Spleen (tissue), 11 donors: ENCODE measurements around the gene APOBEC3B. TPM values are rescaled to one million over a fixed set of nuclear protein-coding genes. Genes with fewer than 3 reads are reported as not detected.
A peak's percentile ranks its signal among the peaks of the same experiment; 100 is the strongest.
"Not testable (repeated sequence)": the region's sequence is repeated elsewhere in the genome, so short reads cannot be mapped to it uniquely, and the experiment has no call there.

Source experiments
- DNase-seq: peaks from one replicate; pipeline ENCODE4 v3.0.0-alpha.2; 2020
- H3K27ac ChIP-seq, 8 donors: fragments of 200-600 bp; sonication (generic) in 7 of 8; 1 replicate in 4 of 8; 2 replicates in 4 of 8; pipeline versions ENCODE4 v1.5.0 to v1.8.0; 2016 to 2021; ENCODE audit warnings: inconsistent platforms in 4 of 8, mild to moderate bottlenecking in 4 of 8, moderate library complexity in 1 of 8
- H3K27me3 ChIP-seq, 7 donors: fragments of 200-600 bp; sonication (generic) in 6 of 7; replicated peaks in 1 of 7; 1 replicate in 4 of 7; 2 replicates in 3 of 7; pipeline versions ENCODE4 v1.5.0 to v1.8.0; 2016 to 2021; ENCODE audit warnings: inconsistent platforms in 3 of 7, mild to moderate bottlenecking in 1 of 7
- H3K36me3 ChIP-seq, 6 donors: fragments of 200-600 bp; sonication (generic) in 5 of 6; 1 replicate in 4 of 6; 2 replicates in 2 of 6; pipeline versions ENCODE4 v1.5.0 to v1.8.0; 2016 to 2021; ENCODE audit warnings: inconsistent platforms in 2 of 6
- H3K4me1 ChIP-seq, 6 donors: fragments of 200-600 bp; sonication (generic) in 5 of 6; 1 replicate in 3 of 6; 2 replicates in 3 of 6; pipeline versions ENCODE4 v1.5.0 to v1.8.0; 2016 to 2021; ENCODE audit warnings: inconsistent platforms in 3 of 6
- H3K4me3 ChIP-seq, 8 donors: fragments of 200-600 bp; sonication (generic) in 7 of 8; 1 replicate in 4 of 8; 2 replicates in 4 of 8; pipeline versions ENCODE4 v1.5.0 to v1.8.0; 2016 to 2021; ENCODE audit warnings: inconsistent platforms in 4 of 8, mild to moderate bottlenecking in 4 of 8, moderate library complexity in 2 of 8
- H3K9me3 ChIP-seq, 8 donors: fragments of 200-600 bp; sonication (generic) in 7 of 8; 1 replicate in 4 of 8; 2 replicates in 4 of 8; pipeline versions ENCODE4 v1.5.0 to v1.8.0; 2016 to 2021; ENCODE audit warnings: inconsistent platforms in 4 of 8
- CTCF ChIP-seq, 11 experiments: fragments of 200-600 bp in 7 of 11; fragments of 450-650 bp in 4 of 11; sonication (generic) in 4 of 11; IDR thresholded peaks in 8 of 11; conservative IDR thresholded peaks in 3 of 11; 1 replicate in 7 of 11; 2 replicates in 4 of 11; pipeline versions ENCODE4 v1.4.0 to v1.8.0; 2016 to 2021; ENCODE audit warnings: antibody characterized with exemption in 11 of 11, inconsistent platforms in 4 of 11, mild to moderate bottlenecking in 1 of 11
- POLR2A ChIP-seq, 3 donors: fragments of 450-650 bp; IDR thresholded peaks; one replicate each; pipeline ENCODE4 v1.5.1; 2017; ENCODE audit warnings: antibody characterized with exemption in 3 of 3, mild to moderate bottlenecking in 1 of 3
- POLR2AphosphoS5 ChIP-seq, 3 donors: sonication (generic); formaldehyde crosslinking; IDR thresholded peaks; one replicate each; pipeline ENCODE4 v1.5.1; 2017; ENCODE audit warnings: antibody characterized with exemption in 3 of 3
- WGBS, 5 donors: extraction: QIAGEN DNeasy Blood & Tissue Kit in 3 of 5; methylation state at CpG; one replicate each; pipeline versions ENCODE4 v1.1.5 to v1.1.7; 2013 to 2018; 5-methylcytosine and 5-hydroxymethylcytosine counted together
- intact Hi-C: fragments of 100-400 bp; cut with DNase I; formaldehyde crosslinking; loops from one replicate; pipeline ENCODE4 v1.15.0; 2023; ENCODE audit warnings: low total_unique reads
- polyA plus RNA-seq, 3 donors: library from polyadenylated mRNA; stranded (reverse); fragments of 200-250 nt; gene quantifications; one replicate each; pipeline ENCODE4 v1.2.1, GENCODE V29; 2013
- total RNA-seq, 7 donors: library from RNA; depleted of rRNA in 3 of 7; stranded (reverse); fragments of >200 nt in 3 of 7; fragmentation: NEBNext Ultra II Directional in 4 of 7; extraction: Animal tissue kit (Norgen Biotek cat#: 25700) in 4 of 7; gene quantifications; one replicate each; pipeline versions ENCODE4 v1.1.0 to v1.2.1, GENCODE V29; 2016 to 2021
- donor health status: healthy with polysubstance abuse.
- donor health status: DM: no; HTN: no; CAD: no; lungs with moderate emphysema.
- donor health status: DM: no; HTN: no; CAD: no.
- donor health status: Bipolar disorder and iron deficiency.
- donor health status: healthy.
- donor health status: DM: no; HTN: no; CAD: no.
- donor health status: DM: yes; HTN: yes; CAD: no.

The APOBEC3B gene
- total and polyA plus RNA-seq, 10 donors = 1.2 to 14.0 (median 4.3) TPM; not detected in 1

GRCh38 chr22:39016592-39016991 lies 34.4 kb downstream of the APOBEC3B start:
- Histone ChIP-seq H3K4me1 (peaks cover 17 to 87% (median 56%) of the 10 kb centered on the region in 6 donors), H3K36me3 (peaks cover 0 to 39% (median 5%) of the 10 kb centered on the region in 6 donors), H3K27ac (peak overlapping the region in 1 of 8 donors; percentile 40), H3K27me3 (no peaks in the 10 kb centered on the region), H3K4me3 (no peak overlapping the region), H3K9me3 (no peaks in the 10 kb centered on the region)
- WGBS, 5 donors = 96 to 99% (median 97%) methylated on average over 13 of the region's 13 CpGs
- no peak for DNase-seq
- no peak for TF ChIP-seq POLR2AphosphoS5 (IDR thresholded peaks at IDR 0.05)
- no peak for TF ChIP-seq CTCF (IDR thresholded peaks at IDR 0.05 in 8 of 11, conservative IDR thresholded peaks at IDR 0.05 in 3 of 11)
- intact Hi-C loops = loop anchor here (10.0 kb wide), 2 partner anchors 58 to 298 kb away; partner anchors contain the start of genes APOBEC3G and RPL3

GRCh38 chr22:39017596-39018365 lies 35.6 kb downstream of the APOBEC3B start:
- Histone ChIP-seq H3K27me3 (no peaks in the 10 kb centered on the region), H3K4me3 (no peak overlapping the region), H3K4me1 (peaks cover 23 to 91% (median 67%) of the 10 kb centered on the region in 6 donors), H3K9me3 (no peaks in the 10 kb centered on the region), H3K27ac (peak overlapping the region in 1 of 8 donors; percentile 39), H3K36me3 (peaks cover 0 to 39% (median 5%) of the 10 kb centered on the region in 6 donors)
- no peak for DNase-seq
- TF ChIP-seq CTCF (IDR thresholded peaks at IDR 0.05 in 8 of 11, conservative IDR thresholded peaks at IDR 0.05 in 3 of 11) (no peak), POLR2AphosphoS5 (IDR thresholded peaks at IDR 0.05) (no peak), POLR2A (IDR thresholded peaks at IDR 0.05) (no peak)
- 84 to 90% (median 88%) methylated on average over 18 of the region's 18 CpGs for WGBS, 5 donors
- intact Hi-C loops = loop anchor here (10.0 kb wide), 2 partner anchors 57 to 297 kb away; partner anchors contain the start of genes APOBEC3G and RPL3

GRCh38 chr22:39020021-39020651 lies 38.0 kb downstream of the APOBEC3B start:
- intact Hi-C loops, H3K9me3 ChIP-seq, H3K27me3 ChIP-seq: not testable (repeated sequence)
- Histone ChIP-seq H3K4me1 (peaks cover 19 to 91% (median 64%) of the 10 kb centered on the region in 6 donors), H3K4me3 (peak overlapping the region in 7 of 8 donors; percentile 8 to 76 (median 56)), H3K27ac (peak overlapping the region; percentile 48 to 94 (median 88)), H3K36me3 (peaks cover 0 to 63% (median 19%) of the 10 kb centered on the region in 6 donors)
- peak; percentile 80 for DNase-seq
- WGBS, 5 donors = 39 to 51% (median 42%) methylated on average over 12 to 15 of the region's 15 CpGs

- H3K4me3 ChIP-seq = peak overlapping the region; percentile 43 to 76 (median 56)
- peaks cover 0 to 67% (median 24%) of the 10 kb centered on the region in 6 donors for H3K36me3 ChIP-seq
- peak overlapping the region; percentile 85 to 94 (median 90) for H3K27ac ChIP-seq
- intact Hi-C loops = no loop called here
- TF ChIP-seq POLR2A (IDR thresholded peaks at IDR 0.05) (no peak), CTCF (IDR thresholded peaks at IDR 0.05 in 8 of 11, conservative IDR thresholded peaks at IDR 0.05 in 3 of 11) (no peak), POLR2AphosphoS5 (IDR thresholded peaks at IDR 0.05) (no peak)
- 25 to 34% (median 27%) methylated on average over 8 to 9 of the region's 9 CpGs for WGBS, 5 donors
- no peaks in the 10 kb centered on the region for H3K27me3 ChIP-seq
- peaks cover 13 to 88% (median 51%) of the 10 kb centered on the region in 6 donors for H3K4me1 ChIP-seq
- no peak for DNase-seq
- no peaks in the 10 kb centered on the region for H3K9me3 ChIP-seq
Observed at GRCh38 chr22:39021552-39022250, 39.6 kb downstream of the APOBEC3B start.
